Measurements from ENCODE around the gene ELOB.

The ELOB gene

GRCh38 chr16:2799205-2799858, 22.3 kb upstream of the ELOB start:
- TF ChIP-seq CTCF (IDR thresholded peaks at IDR 0.05; ENCODE audit: control insufficient read depth, extremely low read depth, insufficient read depth), result no peak
- H3K4me3 ChIP-seq (ENCODE audit: low read depth, low read length), result no peak overlapping the region
- DNase-seq (ENCODE audit: low read depth), result no peak

GRCh38 chr16:2798723-2799204, 21.7 kb upstream of the ELOB start:
- no peak for TF ChIP-seq CTCF (IDR thresholded peaks at IDR 0.05; ENCODE audit: control insufficient read depth, extremely low read depth, insufficient read depth)
- no peak for DNase-seq (ENCODE audit: low read depth)
- H3K4me3 ChIP-seq (ENCODE audit: low read depth, low read length), result no peak overlapping the region

- no peak overlapping the region for H3K4me3 ChIP-seq (ENCODE audit: low read depth, low read length)
- DNase-seq (ENCODE audit: low read depth), result no peak
- no peak for TF ChIP-seq CTCF (IDR thresholded peaks at IDR 0.05; ENCODE audit: control insufficient read depth, extremely low read depth, insufficient read depth)
Observed at GRCh38 chr16:2795395-2796143, 18.5 kb upstream of the ELOB start.

- TF ChIP-seq CTCF (IDR thresholded peaks at IDR 0.05; ENCODE audit: control insufficient read depth, extremely low read depth, insufficient read depth), result no peak
- no peak for DNase-seq (ENCODE audit: low read depth)
- no peak overlapping the region for H3K4me3 ChIP-seq (ENCODE audit: low read depth, low read length)
Observed at GRCh38 chr16:2792940-2793339, 15.9 kb upstream of the ELOB start.

GRCh38 chr16:2791174-2791573, 14.1 kb upstream of the ELOB start:
- no peak overlapping the region for H3K4me3 ChIP-seq (ENCODE audit: low read depth, low read length)
- DNase-seq (ENCODE audit: low read depth), result no peak
- TF ChIP-seq CTCF (IDR thresholded peaks at IDR 0.05; ENCODE audit: control insufficient read depth, extremely low read depth, insufficient read depth), result no peak

GRCh38 chr16:2790631-2791030, 13.6 kb upstream of the ELOB start:
- DNase-seq (ENCODE audit: low read depth), result no peak
- TF ChIP-seq CTCF (IDR thresholded peaks at IDR 0.05; ENCODE audit: control insufficient read depth, extremely low read depth, insufficient read depth), result no peak
- H3K4me3 ChIP-seq (ENCODE audit: low read depth, low read length), result no peak overlapping the region

All from LNCaP clone FGC (cell line).